ENCODE results near the gene MYO10.
"Not testable (repeated sequence)": the region's sequence is repeated elsewhere in the genome, so short reads cannot be mapped to it uniquely, and the experiment has no call there.

Gene MYO10

DNA sequence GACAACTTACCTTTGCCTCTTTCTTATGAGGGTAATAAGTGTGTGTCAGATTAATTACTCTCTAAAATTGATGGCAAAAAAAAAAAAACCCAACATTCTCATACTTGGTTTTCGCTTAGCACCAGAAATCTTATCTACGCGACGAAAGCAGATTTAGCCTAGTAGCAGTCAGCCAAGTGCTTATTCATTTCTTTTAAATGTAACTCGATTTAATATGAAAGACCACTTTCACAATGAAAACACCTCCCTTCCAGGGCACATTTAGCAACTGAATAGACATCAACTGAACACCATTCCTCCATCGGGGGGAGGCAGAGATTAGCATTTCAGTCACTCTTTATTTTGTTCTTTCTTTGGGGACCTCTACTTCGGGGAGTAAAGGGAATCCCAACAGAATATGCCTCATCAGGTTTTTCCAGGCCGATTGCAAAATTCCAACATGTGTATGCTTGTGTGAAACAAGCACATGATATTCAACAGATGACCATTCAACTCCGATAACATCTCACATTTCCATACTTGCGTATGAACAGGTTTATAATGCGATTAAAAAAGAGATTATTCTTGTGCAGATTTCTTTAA, 195.2 kb downstream of the MYO10 start (continued):
- TF ChIP-seq RARB (CRISPR knock-in tag; IDR thresholded peaks at IDR 0.05): no peak
- TF ChIP-seq ZFP3 (CRISPR knock-in tag; IDR thresholded peaks at IDR 0.05): peak; percentile 18; the same call in 1 of the 2 replicates
- TF ChIP-seq, protein P1, sequence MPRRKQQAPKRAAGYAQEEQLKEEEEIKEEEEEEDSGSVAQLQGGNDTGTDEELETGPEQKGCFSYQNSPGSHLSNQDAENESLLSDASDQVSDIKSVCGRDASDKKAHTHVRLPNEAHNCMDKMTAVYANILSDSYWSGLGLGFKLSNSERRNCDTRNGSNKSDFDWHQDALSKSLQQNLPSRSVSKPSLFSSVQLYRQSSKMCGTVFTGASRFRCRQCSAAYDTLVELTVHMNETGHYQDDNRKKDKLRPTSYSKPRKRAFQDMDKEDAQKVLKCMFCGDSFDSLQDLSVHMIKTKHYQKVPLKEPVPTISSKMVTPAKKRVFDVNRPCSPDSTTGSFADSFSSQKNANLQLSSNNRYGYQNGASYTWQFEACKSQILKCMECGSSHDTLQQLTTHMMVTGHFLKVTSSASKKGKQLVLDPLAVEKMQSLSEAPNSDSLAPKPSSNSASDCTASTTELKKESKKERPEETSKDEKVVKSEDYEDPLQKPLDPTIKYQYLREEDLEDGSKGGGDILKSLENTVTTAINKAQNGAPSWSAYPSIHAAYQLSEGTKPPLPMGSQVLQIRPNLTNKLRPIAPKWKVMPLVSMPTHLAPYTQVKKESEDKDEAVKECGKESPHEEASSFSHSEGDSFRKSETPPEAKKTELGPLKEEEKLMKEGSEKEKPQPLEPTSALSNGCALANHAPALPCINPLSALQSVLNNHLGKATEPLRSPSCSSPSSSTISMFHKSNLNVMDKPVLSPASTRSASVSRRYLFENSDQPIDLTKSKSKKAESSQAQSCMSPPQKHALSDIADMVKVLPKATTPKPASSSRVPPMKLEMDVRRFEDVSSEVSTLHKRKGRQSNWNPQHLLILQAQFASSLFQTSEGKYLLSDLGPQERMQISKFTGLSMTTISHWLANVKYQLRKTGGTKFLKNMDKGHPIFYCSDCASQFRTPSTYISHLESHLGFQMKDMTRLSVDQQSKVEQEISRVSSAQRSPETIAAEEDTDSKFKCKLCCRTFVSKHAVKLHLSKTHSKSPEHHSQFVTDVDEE (CRISPR knock-in tag; IDR thresholded peaks at IDR 0.05): peak; percentile 78; the same call in 1 of the 2 replicates
- peak; percentile 41; the same call in 1 of the 2 replicates for TF ChIP-seq ARNTL (CRISPR knock-in tag; IDR thresholded peaks at IDR 0.05; ENCODE audit: borderline replicate concordance, low read depth)
- peak; percentile 78 for TF ChIP-seq CREB5 (CRISPR knock-in tag; IDR thresholded peaks at IDR 0.05; ENCODE audit: low read depth)

DNA sequence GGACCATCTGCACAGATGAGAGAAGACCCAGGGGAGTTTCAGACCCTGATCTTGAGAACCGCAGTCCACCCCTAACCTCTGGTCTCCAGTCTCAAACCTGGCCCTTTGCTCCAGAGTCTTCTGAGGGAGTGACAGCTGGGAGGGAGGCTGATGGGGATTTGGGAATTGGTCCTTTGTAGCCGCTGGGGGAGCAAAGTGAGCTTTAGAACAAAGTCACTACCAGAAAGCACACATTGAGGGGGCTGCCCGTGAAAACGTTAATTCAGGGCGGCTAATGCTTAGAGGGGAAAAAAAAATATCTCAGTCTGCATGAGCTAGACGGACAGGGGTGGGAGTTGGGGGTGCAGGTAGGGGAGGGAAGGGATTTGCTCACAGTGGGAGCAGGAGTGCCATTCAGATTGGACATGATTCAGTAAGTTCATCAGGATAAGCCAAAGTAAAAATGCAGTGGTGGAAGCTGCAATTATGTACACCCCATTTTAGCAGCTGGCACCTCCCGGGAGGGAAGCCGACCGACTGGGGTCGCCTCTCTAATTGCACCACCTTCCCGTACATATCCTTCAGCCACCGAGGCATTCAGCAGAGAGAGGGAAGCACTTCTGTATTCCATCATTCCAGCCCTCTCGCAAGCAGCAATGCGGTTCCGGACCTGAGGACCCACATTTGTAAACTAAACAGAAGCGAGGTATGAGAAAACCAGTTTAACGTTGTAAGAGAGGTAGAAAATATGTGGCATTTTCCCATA, 195.8 kb downstream of the MYO10 start:
- ATAC-seq: no peak
- TF ChIP-seq ZFP3 (CRISPR knock-in tag; IDR thresholded peaks at IDR 0.05) (no peak), ZNF565 (CRISPR knock-in tag; conservative IDR thresholded peaks at IDR 0.05; ENCODE audit: low read depth) (no peak), TOX (CRISPR knock-in tag; IDR thresholded peaks at IDR 0.05; ENCODE audit: borderline replicate concordance) (no peak), CSDC2 (CRISPR knock-in tag; IDR thresholded peaks at IDR 0.05) (no peak), OSR1 (CRISPR knock-in tag; IDR thresholded peaks at IDR 0.05) (no peak), CREB5 (CRISPR knock-in tag; IDR thresholded peaks at IDR 0.05; ENCODE audit: low read depth) (no peak), PATZ1 (CRISPR knock-in tag; IDR thresholded peaks at IDR 0.05; ENCODE audit: borderline replicate concordance) (no peak), CSRNP3 (CRISPR knock-in tag; IDR thresholded peaks at IDR 0.05) (no peak), ZNF8 (CRISPR knock-in tag; IDR thresholded peaks at IDR 0.05) (no peak), ZFP30 (CRISPR knock-in tag; IDR thresholded peaks at IDR 0.05) (no peak), ZC3H10 (CRISPR knock-in tag; IDR thresholded peaks at IDR 0.05) (no peak), ZNF70 (CRISPR knock-in tag; IDR thresholded peaks at IDR 0.05) (no peak), ARNTL (CRISPR knock-in tag; IDR thresholded peaks at IDR 0.05; ENCODE audit: borderline replicate concordance, low read depth) (no peak), ISL1 (CRISPR knock-in tag; IDR thresholded peaks at IDR 0.05) (no peak), GLIS3 (CRISPR knock-in tag; IDR thresholded peaks at IDR 0.05) (no peak), POU6F1 (CRISPR knock-in tag; IDR thresholded peaks at IDR 0.05; ENCODE audit: borderline replicate concordance, low read depth) (no peak), BACH2 (CRISPR knock-in tag; IDR thresholded peaks at IDR 0.05; ENCODE audit: borderline replicate concordance) (no peak)
- TF ChIP-seq, protein P1 (CRISPR knock-in tag; IDR thresholded peaks at IDR 0.05): no peak

DNA sequence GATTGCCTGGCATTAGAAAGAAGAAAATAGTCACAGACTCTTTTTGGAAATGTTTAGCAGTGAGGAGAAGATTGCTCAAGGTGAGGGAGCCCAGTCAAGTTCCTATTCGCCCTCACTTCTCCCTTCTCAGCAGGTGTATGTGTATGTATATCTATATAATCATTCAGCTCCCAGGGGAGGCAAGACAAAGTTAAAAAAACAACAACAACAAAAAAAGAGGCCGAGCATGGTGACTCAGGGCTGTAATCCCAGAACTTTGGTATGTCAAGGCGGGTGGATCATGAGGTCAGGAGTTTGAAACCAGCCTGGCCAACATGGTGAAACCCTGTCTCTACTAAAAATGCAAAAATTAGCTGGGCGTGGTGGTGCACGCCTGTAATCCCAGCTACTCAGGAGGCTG, 197.7 kb downstream of the MYO10 start:
- ATAC-seq: not testable (repeated sequence)
